Liver (tissue), 9 donors: ENCODE measurements around the gene TMEM106A. TPM values are rescaled to one million over a fixed set of nuclear protein-coding genes. Genes with fewer than 3 reads are reported as not detected.
A peak's percentile ranks its signal among the peaks of the same experiment; 100 is the strongest.
"Not testable (repeated sequence)": the region's sequence is repeated elsewhere in the genome, so short reads cannot be mapped to it uniquely, and the experiment has no call there.

Experiments used
- DNase-seq: peaks from one replicate; pipeline ENCODE4 v3.0.0-alpha.2; 2017; ENCODE audit warnings: low spot score
- H3K27ac ChIP-seq, 2 donors: one replicate each; pipeline ENCODE4 v1.7.0; 2013; ENCODE audit warnings: inconsistent platforms in 2 of 2, low read length in 2 of 2, control low read depth in 1 of 2, low read depth in 1 of 2, mild to moderate bottlenecking in 1 of 2
- H3K27me3 ChIP-seq, 4 donors: one replicate each; pipeline versions ENCODE4 v1.6.1 to v1.7.0; 2013; ENCODE audit warnings: low read length in 3 of 4, inconsistent platforms in 1 of 4, mild to moderate bottlenecking in 1 of 4, moderate library complexity in 1 of 4; ENCODE audit not compliant: control insufficient read depth in 4 of 4, insufficient read depth in 4 of 4
- H3K36me3 ChIP-seq, 4 donors: one replicate each; pipeline versions ENCODE4 v1.6.1 to v1.7.0; 2013; ENCODE audit warnings: low read length in 3 of 4, mild to moderate bottlenecking in 3 of 4, low read depth in 1 of 4, moderate library complexity in 1 of 4; ENCODE audit not compliant: control insufficient read depth in 4 of 4, insufficient read depth in 3 of 4
- H3K4me1 ChIP-seq, 4 donors: one replicate each; pipeline versions ENCODE4 v1.6.1 to v1.7.0; 2013; ENCODE audit warnings: low read length in 3 of 4, mild to moderate bottlenecking in 3 of 4, moderate library complexity in 1 of 4; ENCODE audit not compliant: control insufficient read depth in 4 of 4, insufficient read depth in 4 of 4
- H3K4me3 ChIP-seq, 3 donors: one replicate each; pipeline versions ENCODE4 v1.6.1 to v1.7.0; 2013; ENCODE audit warnings: low read length in 3 of 3, control low read depth in 1 of 3, low read depth in 1 of 3, mild to moderate bottlenecking in 1 of 3
- H3K9ac ChIP-seq, 2 donors: one replicate each; pipeline ENCODE4 v1.7.0; 2013; ENCODE audit warnings: low read length in 2 of 2, mild to moderate bottlenecking in 2 of 2, moderate library complexity in 2 of 2, control low read depth in 1 of 2, low read depth in 1 of 2
- H3K9me3 ChIP-seq, 4 donors: one replicate each; pipeline versions ENCODE4 v1.6.1 to v1.7.0; 2013; ENCODE audit warnings: low read length in 3 of 4; ENCODE audit not compliant: control insufficient read depth in 4 of 4
- EGR1 ChIP-seq, 2 donors: IDR thresholded peaks; 2 replicates each; pipeline ENCODE4 v1.6.1; 2016 to 2018; ENCODE audit warnings: antibody characterized with exemption in 2 of 2, low read depth in 2 of 2
- FOXA1 ChIP-seq: IDR thresholded peaks from 2 replicates; pipeline ENCODE4 v1.6.1; 2016; ENCODE audit warnings: antibody characterized with exemption
- FOXA2 ChIP-seq: IDR thresholded peaks from 2 replicates; pipeline ENCODE4 v1.6.1; 2016; ENCODE audit warnings: antibody characterized with exemption
- GABPA ChIP-seq, 2 donors: IDR thresholded peaks in 1 of 2; conservative IDR thresholded peaks in 1 of 2; 2 replicates each; pipeline ENCODE4 v1.6.1; 2016; ENCODE audit warnings: antibody characterized with exemption in 2 of 2, mild to moderate bottlenecking in 1 of 2, moderate library complexity in 1 of 2
- JUND ChIP-seq, 2 donors: IDR thresholded peaks; 2 replicates each; pipeline ENCODE4 v1.6.1; 2016; ENCODE audit warnings: antibody characterized with exemption in 2 of 2
- RXRA ChIP-seq, 2 donors: IDR thresholded peaks; 2 replicates each; pipeline ENCODE4 v1.6.1; 2017 to 2018; ENCODE audit warnings: antibody characterized with exemption in 2 of 2, mild to moderate bottlenecking in 1 of 2
- SP1 ChIP-seq: IDR thresholded peaks from 2 replicates; pipeline ENCODE4 v1.6.1; 2018; ENCODE audit warnings: antibody characterized with exemption, mild to moderate bottlenecking
- YY1 ChIP-seq: IDR thresholded peaks from 2 replicates; pipeline ENCODE4 v1.6.1; 2016; ENCODE audit warnings: antibody characterized with exemption, mild to moderate bottlenecking
- WGBS: extraction: QIAGEN DNeasy Blood & Tissue Kit; methylation state at CpG from one replicate; pipeline ENCODE4 v1.1.7; 2013; 5-methylcytosine and 5-hydroxymethylcytosine counted together
- polyA plus RNA-seq, 2 donors: library from polyadenylated mRNA; stranded (reverse) in 1 of 2; unstranded in 1 of 2; fragments of 200-250 nt in 1 of 2; fragments of >200 nt in 1 of 2; fragmentation: Nextera tagmentation in 1 of 2; extraction: Ambion mirVana in 1 of 2; gene quantifications; one replicate each; pipeline versions ENCODE4 v1.2.1 to v1.2.3, GENCODE V29; 2013 to 2015
- total RNA-seq, 2 donors: library from RNA; depleted of rRNA; stranded (reverse); fragments of >200 nt; gene quantifications; one replicate each; pipeline ENCODE4 v1.2.3, GENCODE V29; 2014
- TF ChIP-seq, protein P1 (sequence below): IDR thresholded peaks from 2 replicates; pipeline ENCODE4 v1.6.1; 2016; ENCODE audit warnings: antibody characterized with exemption
- TF ChIP-seq, protein P2 (sequence below): fragments of 150-350 bp; IDR thresholded peaks from 2 replicates; pipeline ENCODE4 v1.5.1; 2017; ENCODE audit warnings: improper control_type of control experiment, low read depth, low read length; ENCODE audit not compliant: missing input control
- TF ChIP-seq, protein P3 (sequence below): IDR thresholded peaks from 2 replicates; pipeline ENCODE4 v1.6.1; 2016; ENCODE audit warnings: antibody characterized with exemption, mild to moderate bottlenecking
- TF ChIP-seq, protein P4 (sequence below): IDR thresholded peaks from 2 replicates; pipeline ENCODE4 v1.6.1; 2016; ENCODE audit warnings: antibody characterized with exemption
- TF ChIP-seq, protein P5 (sequence below): IDR thresholded peaks from 2 replicates; pipeline ENCODE4 v1.6.1; 2016; ENCODE audit warnings: antibody characterized with exemption
- donor health status: healthy.
- donor health status: healthy.
- donor health status: healthy.
- donor health status: healthy.
- donor health status: healthy.

The TMEM106A gene
- total and polyA plus RNA-seq, 4 donors, result 1.3 to 3.8 (median 2.6) TPM

DNA sequence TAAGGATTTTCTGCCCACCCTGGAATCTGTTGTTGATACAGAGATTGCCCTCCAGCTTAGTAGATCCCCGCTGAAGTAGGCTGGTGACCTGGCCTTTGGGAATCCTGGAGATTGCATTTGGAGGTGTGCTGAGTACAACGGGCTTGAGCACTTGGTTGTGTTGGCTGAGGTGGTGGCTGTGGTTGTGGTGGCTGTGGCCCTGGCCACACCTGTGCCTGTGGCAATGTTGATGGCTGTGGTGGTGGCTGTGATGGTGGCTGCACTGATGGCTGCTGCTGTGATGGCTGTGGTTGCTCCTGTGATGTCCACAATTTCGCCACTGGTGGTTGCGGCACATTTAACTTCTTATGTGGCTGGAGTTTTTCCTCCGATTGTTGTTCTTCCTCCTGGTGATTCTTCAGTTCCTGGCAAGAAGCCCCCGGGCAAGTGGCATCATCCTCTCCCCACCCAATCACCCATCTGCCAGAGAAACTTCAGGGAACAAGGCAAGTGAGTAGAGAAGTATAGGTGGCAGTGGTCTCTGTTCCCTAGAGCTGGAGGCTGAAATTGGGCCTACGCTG lies 12.6 kb downstream of the TMEM106A start:
- TF ChIP-seq, protein P1, sequence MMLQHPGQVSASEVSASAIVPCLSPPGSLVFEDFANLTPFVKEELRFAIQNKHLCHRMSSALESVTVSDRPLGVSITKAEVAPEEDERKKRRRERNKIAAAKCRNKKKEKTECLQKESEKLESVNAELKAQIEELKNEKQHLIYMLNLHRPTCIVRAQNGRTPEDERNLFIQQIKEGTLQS, result no peak
- TF ChIP-seq, protein P2, sequence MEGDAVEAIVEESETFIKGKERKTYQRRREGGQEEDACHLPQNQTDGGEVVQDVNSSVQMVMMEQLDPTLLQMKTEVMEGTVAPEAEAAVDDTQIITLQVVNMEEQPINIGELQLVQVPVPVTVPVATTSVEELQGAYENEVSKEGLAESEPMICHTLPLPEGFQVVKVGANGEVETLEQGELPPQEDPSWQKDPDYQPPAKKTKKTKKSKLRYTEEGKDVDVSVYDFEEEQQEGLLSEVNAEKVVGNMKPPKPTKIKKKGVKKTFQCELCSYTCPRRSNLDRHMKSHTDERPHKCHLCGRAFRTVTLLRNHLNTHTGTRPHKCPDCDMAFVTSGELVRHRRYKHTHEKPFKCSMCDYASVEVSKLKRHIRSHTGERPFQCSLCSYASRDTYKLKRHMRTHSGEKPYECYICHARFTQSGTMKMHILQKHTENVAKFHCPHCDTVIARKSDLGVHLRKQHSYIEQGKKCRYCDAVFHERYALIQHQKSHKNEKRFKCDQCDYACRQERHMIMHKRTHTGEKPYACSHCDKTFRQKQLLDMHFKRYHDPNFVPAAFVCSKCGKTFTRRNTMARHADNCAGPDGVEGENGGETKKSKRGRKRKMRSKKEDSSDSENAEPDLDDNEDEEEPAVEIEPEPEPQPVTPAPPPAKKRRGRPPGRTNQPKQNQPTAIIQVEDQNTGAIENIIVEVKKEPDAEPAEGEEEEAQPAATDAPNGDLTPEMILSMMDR, result no peak
- TF ChIP-seq GABPA (IDR thresholded peaks at IDR 0.05 in 1 of 2, conservative IDR thresholded peaks at IDR 0.05 in 1 of 2) (no peak), SP1 (no peak), YY1 (no peak), EGR1 (IDR thresholded peaks at IDR 0.05; ENCODE audit: low read depth in 2 of 2) (no peak), RXRA (IDR thresholded peaks at IDR 0.05) (no peak)
- no peak overlapping the region for H3K4me3 ChIP-seq
- DNase-seq, result no peak
- no peaks in the 10 kb centered on the region for H3K4me1 ChIP-seq
- 94% methylated on average over 7 of the region's 7 CpGs for WGBS
- H3K9ac ChIP-seq, result no peak overlapping the region
- H3K27ac ChIP-seq, result no peak overlapping the region
- H3K36me3 ChIP-seq, result peaks cover 0 to 4% (median 1%) of the 10 kb centered on the region in 4 donors
- no peaks in the 10 kb centered on the region for H3K27me3 ChIP-seq
- no peaks in the 10 kb centered on the region for H3K9me3 ChIP-seq

DNA sequence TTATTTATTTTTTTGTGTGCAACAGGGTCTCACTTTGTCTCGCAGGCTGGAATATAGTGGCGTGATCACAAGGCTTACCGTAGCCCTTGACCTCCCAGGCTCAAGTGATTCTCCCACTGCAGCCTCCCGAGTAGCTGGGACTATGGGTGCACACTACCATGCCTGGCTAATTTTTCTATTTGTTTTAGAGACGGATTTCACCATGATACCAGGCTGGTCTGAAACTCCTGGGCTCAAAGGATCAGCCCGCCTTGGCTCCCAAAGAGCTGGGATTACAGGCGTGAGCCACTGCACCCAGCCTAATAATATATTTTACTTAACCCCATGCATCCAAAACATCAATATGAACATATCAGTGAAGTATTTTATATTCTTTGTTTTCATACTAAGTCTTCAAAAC lies 14.7 kb downstream of the TMEM106A start:
- Histone ChIP-seq H3K9me3 (no peaks in the 10 kb centered on the region), H3K9ac (no peak overlapping the region), H3K27ac (no peak overlapping the region), H3K4me1 (no peaks in the 10 kb centered on the region), H3K4me3 (no peak overlapping the region), H3K36me3 (peaks cover 0 to 4% (median 0%) of the 10 kb centered on the region in 4 donors), H3K27me3 (no peaks in the 10 kb centered on the region)
- TF ChIP-seq JUND (IDR thresholded peaks at IDR 0.05) (no peak), RXRA (IDR thresholded peaks at IDR 0.05) (no peak), SP1 (no peak), FOXA1 (no peak), EGR1 (IDR thresholded peaks at IDR 0.05; ENCODE audit: low read depth in 2 of 2) (no peak), FOXA2 (no peak)
- TF ChIP-seq, protein P2, result no peak
- TF ChIP-seq, protein P3, sequence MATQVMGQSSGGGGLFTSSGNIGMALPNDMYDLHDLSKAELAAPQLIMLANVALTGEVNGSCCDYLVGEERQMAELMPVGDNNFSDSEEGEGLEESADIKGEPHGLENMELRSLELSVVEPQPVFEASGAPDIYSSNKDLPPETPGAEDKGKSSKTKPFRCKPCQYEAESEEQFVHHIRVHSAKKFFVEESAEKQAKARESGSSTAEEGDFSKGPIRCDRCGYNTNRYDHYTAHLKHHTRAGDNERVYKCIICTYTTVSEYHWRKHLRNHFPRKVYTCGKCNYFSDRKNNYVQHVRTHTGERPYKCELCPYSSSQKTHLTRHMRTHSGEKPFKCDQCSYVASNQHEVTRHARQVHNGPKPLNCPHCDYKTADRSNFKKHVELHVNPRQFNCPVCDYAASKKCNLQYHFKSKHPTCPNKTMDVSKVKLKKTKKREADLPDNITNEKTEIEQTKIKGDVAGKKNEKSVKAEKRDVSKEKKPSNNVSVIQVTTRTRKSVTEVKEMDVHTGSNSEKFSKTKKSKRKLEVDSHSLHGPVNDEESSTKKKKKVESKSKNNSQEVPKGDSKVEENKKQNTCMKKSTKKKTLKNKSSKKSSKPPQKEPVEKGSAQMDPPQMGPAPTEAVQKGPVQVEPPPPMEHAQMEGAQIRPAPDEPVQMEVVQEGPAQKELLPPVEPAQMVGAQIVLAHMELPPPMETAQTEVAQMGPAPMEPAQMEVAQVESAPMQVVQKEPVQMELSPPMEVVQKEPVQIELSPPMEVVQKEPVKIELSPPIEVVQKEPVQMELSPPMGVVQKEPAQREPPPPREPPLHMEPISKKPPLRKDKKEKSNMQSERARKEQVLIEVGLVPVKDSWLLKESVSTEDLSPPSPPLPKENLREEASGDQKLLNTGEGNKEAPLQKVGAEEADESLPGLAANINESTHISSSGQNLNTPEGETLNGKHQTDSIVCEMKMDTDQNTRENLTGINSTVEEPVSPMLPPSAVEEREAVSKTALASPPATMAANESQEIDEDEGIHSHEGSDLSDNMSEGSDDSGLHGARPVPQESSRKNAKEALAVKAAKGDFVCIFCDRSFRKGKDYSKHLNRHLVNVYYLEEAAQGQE, result no peak
- TF ChIP-seq, protein P4, sequence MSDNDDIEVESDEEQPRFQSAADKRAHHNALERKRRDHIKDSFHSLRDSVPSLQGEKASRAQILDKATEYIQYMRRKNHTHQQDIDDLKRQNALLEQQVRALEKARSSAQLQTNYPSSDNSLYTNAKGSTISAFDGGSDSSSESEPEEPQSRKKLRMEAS, result no peak
- TF ChIP-seq, protein P5, sequence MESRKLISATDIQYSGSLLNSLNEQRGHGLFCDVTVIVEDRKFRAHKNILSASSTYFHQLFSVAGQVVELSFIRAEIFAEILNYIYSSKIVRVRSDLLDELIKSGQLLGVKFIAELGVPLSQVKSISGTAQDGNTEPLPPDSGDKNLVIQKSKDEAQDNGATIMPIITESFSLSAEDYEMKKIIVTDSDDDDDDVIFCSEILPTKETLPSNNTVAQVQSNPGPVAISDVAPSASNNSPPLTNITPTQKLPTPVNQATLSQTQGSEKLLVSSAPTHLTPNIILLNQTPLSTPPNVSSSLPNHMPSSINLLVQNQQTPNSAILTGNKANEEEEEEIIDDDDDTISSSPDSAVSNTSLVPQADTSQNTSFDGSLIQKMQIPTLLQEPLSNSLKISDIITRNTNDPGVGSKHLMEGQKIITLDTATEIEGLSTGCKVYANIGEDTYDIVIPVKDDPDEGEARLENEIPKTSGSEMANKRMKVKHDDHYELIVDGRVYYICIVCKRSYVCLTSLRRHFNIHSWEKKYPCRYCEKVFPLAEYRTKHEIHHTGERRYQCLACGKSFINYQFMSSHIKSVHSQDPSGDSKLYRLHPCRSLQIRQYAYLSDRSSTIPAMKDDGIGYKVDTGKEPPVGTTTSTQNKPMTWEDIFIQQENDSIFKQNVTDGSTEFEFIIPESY, result no peak
- 86% methylated on average over 7 of the region's 7 CpGs for WGBS
- DNase-seq, result peak; percentile 3

DNA sequence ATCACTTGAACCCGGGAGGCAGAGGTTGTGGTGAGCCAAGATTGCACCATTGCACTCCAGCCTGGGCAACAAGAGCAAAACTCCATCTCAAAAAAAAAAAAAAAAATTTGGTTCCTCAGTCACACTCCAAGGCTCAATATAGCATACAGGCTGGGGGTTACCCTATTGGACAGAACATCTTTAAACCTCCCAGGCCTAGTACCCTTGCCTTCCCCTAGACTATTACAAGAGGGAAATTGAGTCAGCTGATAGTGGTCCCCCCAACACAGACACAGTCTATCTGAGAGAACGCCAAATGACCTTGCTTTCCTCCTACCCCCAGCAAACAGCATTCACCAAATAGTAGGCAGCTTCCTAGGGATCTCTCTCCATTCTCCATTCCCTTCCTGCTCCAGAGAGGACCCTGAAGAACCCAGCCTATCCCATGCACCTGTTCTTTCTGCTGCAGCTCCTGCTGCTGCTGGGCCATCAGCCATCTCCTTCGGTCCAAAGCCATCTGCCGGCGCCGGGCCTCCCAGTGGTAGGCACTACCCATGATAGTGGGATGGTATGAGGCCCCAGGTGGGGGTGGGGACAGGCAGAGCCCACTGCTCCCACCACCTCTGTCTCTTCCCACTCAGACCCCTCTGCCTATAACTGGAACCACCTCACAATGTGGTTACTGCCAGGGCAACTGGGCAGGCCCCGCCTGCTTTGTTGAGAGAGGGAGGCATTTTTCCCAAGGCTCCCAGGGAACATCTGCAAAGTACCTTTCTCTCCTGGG lies 16.5 kb downstream of the TMEM106A start, which contains the start of gene CCDC200:
TSS of gene CCDC200 (minus strand) at position 604 of the 763 bp plus-strand sequence. CDS start at position 535, 69 bp downstream.
- H3K4me1 ChIP-seq, H3K9ac ChIP-seq, H3K4me3 ChIP-seq, H3K9me3 ChIP-seq, H3K36me3 ChIP-seq, H3K27ac ChIP-seq, DNase-seq, H3K27me3 ChIP-seq: not testable (repeated sequence)
- no CpG with 5 or more reads among the region's 7 CpGs for WGBS
